Endothelial cell of coronary artery (primary cell): ENCODE measurements around the gene KIF20A. TPM values are rescaled to one million over a fixed set of nuclear protein-coding genes. Genes with fewer than 3 reads are reported as not detected.

ENCODE experiments used
- total RNA-seq: library from RNA; depleted of rRNA; stranded (reverse); fragments of >200 nt; gene quantifications from 2 replicates; pipeline ENCODE4 v1.2.3, GENCODE V29; 2014

KIF20A gene
- total RNA-seq, result 24.5 and 60.4 TPM in 2 replicates

DNA sequence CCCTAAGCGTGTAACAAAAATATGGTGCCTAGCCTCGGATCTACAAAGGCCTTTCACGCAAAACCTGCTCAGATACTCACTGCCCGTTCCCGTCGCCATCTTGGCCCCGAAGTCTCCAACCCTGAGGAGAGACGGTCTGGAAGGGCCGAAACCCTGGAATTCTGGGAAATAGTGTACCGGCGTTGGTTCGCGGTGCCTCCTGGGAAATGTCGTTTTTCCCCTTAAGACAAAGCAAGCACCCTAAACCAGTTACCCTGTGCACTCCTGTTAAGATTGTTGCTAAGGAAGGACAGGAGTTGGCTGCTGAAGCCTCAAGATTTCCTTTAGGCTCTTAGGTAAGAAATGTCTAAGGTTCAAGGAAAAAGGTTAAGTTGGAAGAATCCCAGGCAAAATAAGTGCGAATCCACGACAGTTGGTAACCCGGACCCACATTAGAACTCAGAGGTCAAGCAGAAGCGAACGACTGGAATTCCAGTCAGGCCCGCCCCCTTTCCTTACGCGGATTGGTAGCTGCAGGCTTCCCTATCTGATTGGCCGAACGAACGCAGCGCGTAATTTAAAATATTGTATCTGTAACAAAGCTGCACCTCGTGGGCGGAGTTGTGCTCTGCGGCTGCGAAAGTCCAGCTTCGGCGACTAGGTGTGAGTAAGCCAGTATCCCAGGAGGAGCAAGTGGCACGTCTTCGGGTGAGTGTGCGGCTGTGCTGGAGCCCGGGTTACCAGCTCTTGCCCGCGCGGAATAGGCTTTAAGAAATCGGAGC lies at the start of gene KIF20A, which contains the start of gene BRD8:
TSS of gene KIF20A (plus strand) at position 597 of the 761 bp plus-strand sequence. CDS start 569 bp downstream, outside the sequence.
TSS of gene BRD8 (minus strand) at position 115 of the 761 bp plus-strand sequence. CDS start at position 99, 16 bp downstream.

GRCh38 chr5:138138949-138139780 lies 39.7 kb upstream of the KIF20A start, which contains the start of gene NME5:
Gene NME5, minus strand, starts transcription at chr5:138139428. Its CDS starts 648 bp downstream, at chr5:138138780.

DNA sequence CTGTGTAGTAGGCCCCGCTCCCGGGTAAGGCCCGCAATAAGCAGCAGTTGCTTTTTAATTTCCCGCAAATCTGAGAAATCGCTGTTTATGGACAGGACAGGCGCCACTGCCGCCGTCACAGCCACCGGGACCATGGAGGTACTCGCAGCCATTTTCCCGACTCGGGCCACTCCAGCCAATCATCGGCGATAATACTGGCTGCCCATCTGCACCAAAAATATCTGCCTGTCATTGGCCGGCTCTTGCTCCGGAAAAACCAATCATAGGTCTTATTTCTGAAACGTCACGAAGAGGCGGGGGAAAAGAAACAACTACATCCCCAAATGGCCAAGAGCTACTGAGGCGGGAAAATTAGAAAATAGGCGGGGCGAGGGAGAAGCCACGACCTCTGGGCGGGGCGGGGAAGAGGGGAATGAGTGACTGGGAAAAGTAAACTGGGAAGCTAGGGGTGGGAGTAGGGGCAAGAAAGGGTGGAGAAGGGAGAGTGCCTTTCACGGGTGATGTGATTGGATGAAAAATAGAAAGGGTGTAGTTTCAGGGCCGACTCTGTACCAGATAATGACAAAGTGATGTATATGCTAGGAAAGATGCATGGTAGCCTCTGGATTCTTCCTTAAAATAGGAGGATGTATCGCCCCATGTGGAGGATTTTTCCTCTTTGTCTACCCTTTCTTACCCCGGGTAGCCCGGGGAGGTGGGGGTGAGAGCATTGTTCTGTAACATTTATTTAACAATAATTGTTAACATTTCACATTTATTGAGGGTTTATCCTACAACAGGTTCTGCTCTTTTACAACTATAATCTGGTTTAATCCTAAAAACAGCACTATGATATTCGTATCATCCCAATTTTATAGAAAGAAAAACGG lies 34.5 kb downstream of the KIF20A start, which contains the start of gene CDC23:
TSS of gene CDC23 (minus strand) at position 163 of the 869 bp plus-strand sequence. CDS start at position 152, 11 bp downstream.

Other genes starting within 250 kb of the KIF20A start
- 13.3 and 15.6 TPM in 2 replicates for gene FAM13B, start 146.0 kb upstream of the KIF20A start, total RNA-seq
- not detected in 2 replicates for gene WNT8A, start 95.1 kb upstream of the KIF20A start, total RNA-seq
- 1.2 and 1.5 TPM in 2 replicates for gene NME5, start 39.7 kb upstream of the KIF20A start, total RNA-seq
- gene BRD8, start 482 bp upstream of the KIF20A start, total RNA-seq, result 28.3 and 32.7 TPM in 2 replicates
- 28.4 and 28.6 TPM in 2 replicates for gene CDC23, start 34.2 kb downstream of the KIF20A start, total RNA-seq
- gene GFRA3, start 95.5 kb downstream of the KIF20A start, total RNA-seq, result not detected in 2 replicates
- 1.3 and 6.6 TPM in 2 replicates for gene CDC25C, start 152.7 kb downstream of the KIF20A start, total RNA-seq
- 37.2 and 37.8 TPM in 2 replicates for gene FAM53C, start 159.2 kb downstream of the KIF20A start, total RNA-seq
- 43.6 and 44.2 TPM in 2 replicates for gene KDM3B, start 173.6 kb downstream of the KIF20A start, total RNA-seq